ENCODE results near the gene SYPL2. TPM values are rescaled to one million over a fixed set of nuclear protein-coding genes. Genes with fewer than 3 reads are reported as not detected.

The SYPL2 gene
- total RNA-seq, 1 experiment from 2014 or later, result 1.3 TPM

GRCh38 chr1:109470245-109470644 lies 3.9 kb downstream of the SYPL2 start:
- Histone ChIP-seq H3K4me3 (replicated peaks in 1 of 2; ENCODE audit: low read depth in 1 of 2, low read length in 2 of 2) (no peak overlapping the region), H3K4me1 (ENCODE audit: control insufficient read depth in 1 of 2, insufficient read depth in 2 of 2, low read length in 2 of 2) (peaks cover 0 to 9% of the 10 kb centered on the region in 2 experiments; a peak in 1 of 4 replicates), H3K27ac (ENCODE audit: low read depth, low read length) (no peak overlapping the region), H3K9ac (ENCODE audit: low read length) (no peak overlapping the region), H3K9me3 (ENCODE audit: control insufficient read depth in 1 of 2, insufficient read depth in 1 of 2, low read depth in 1 of 2, low read length in 2 of 2) (no peaks in the 10 kb centered on the region), H4K20me1 (ENCODE audit: insufficient read depth) (no peaks in the 10 kb centered on the region), H3K36me3 (ENCODE audit: control insufficient read depth in 1 of 2, insufficient read depth in 2 of 2, low read length in 2 of 2) (no peaks in the 10 kb centered on the region), H2AFZ (ENCODE audit: low read depth, low read length, poor library complexity, severe bottlenecking) (no peak overlapping the region), H3K79me2 (ENCODE audit: insufficient read depth, low read length) (no peaks in the 10 kb centered on the region), H3K4me2 (ENCODE audit: low read length) (no peak overlapping the region), H3K9me2 (ENCODE audit: insufficient read depth) (no peaks in the 10 kb centered on the region), H3K27me3 (ENCODE audit: insufficient read depth, low read length) (peaks cover 34% of the 10 kb centered on the region)
- no peak for DNase-seq (ENCODE audit: low read depth, low spot score)
- RAD21 ChIA-PET (ENCODE audit: low non-redundant PET in 1 of 2, low total read pairs in 2 of 2, uncharacterized antibody in 2 of 2, unreplicated experiment in 2 of 2), result no interaction called here
- intact Hi-C loops (cut with micrococcal nuclease), result no loop called here
- POLR2A ChIA-PET, result no interaction called here
- TF ChIP-seq ELF1 (IDR thresholded peaks at IDR 0.05; ENCODE audit: borderline replicate concordance, low read depth), result no peak
- TF ChIP-seq JUND (IDR thresholded peaks at IDR 0.05), result no peak
- no peak for TF ChIP-seq SIN3A (IDR thresholded peaks at IDR 0.05; ENCODE audit: low read depth)
- TF ChIP-seq POLR2AphosphoS5 (IDR thresholded peaks at IDR 0.05; ENCODE audit: low read depth, low read length), result no peak
- TF ChIP-seq, protein P1, sequence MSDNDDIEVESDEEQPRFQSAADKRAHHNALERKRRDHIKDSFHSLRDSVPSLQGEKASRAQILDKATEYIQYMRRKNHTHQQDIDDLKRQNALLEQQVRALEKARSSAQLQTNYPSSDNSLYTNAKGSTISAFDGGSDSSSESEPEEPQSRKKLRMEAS (IDR thresholded peaks at IDR 0.05), result no peak
- TF ChIP-seq EZH2 (IDR thresholded peaks at IDR 0.05), result no peak
- TF ChIP-seq RAD21 (IDR thresholded peaks at IDR 0.05; ENCODE audit: low read depth), result no peak
- TF ChIP-seq CTCF (IDR thresholded peaks at IDR 0.05 in 2 of 3, conservative IDR thresholded peaks at IDR 0.05 in 1 of 3; ENCODE audit: borderline replicate concordance in 1 of 3, insufficient read depth in 1 of 3, low read depth in 2 of 3, low read length in 2 of 3), result no peak
- no peak for TF ChIP-seq POLR2A (IDR thresholded peaks at IDR 0.05; ENCODE audit: borderline replicate concordance, extremely low read depth, insufficient read depth, insufficient read length)
- TF ChIP-seq ZFX (IDR thresholded peaks at IDR 0.05), result no peak
- no peak for TF ChIP-seq EZH2phosphoT487 (IDR thresholded peaks at IDR 0.05; ENCODE audit: borderline replicate concordance)
- no peak for TF ChIP-seq YY1 (IDR thresholded peaks at IDR 0.05; ENCODE audit: extremely low read depth, insufficient replicate concordance, low read depth, low read length)
- no peak for TF ChIP-seq ZNF274 (IDR thresholded peaks at IDR 0.05; ENCODE audit: low read depth, low read length)
- TF ChIP-seq REST (IDR thresholded peaks at IDR 0.05; ENCODE audit: low read depth), result no peak
- no peak for TF ChIP-seq ATF3 (IDR thresholded peaks at IDR 0.05)
- CTCF ChIA-PET, result interaction anchor here (1.6 kb wide), 1 partner anchor 21 kb away, joined by 5 read pairs; no protein-coding TSS in a partner anchor
- BruUV-seq (replicated peaks), result no TSS peak
- ATAC-seq, result no peak
